ENCODE data around the gene NAA38.

The NAA38 gene

GRCh38 chr17:7852919-7853690 lies 4.3 kb downstream of the NAA38 start:
- no peak for DNase-seq (ENCODE audit: low read depth in 2 of 2)

GRCh38 chr17:7852262-7852670 lies 5.1 kb downstream of the NAA38 start:
- DNase-seq (ENCODE audit: low read depth in 2 of 2): no peak

GRCh38 chr17:7851438-7852261 lies 5.7 kb downstream of the NAA38 start:
- DNase-seq (ENCODE audit: low read depth in 2 of 2): peak; percentile 79 to 88

GRCh38 chr17:7850701-7851437 lies 6.5 kb downstream of the NAA38 start:
- no peak for DNase-seq (ENCODE audit: low read depth in 2 of 2)

GRCh38 chr17:7849751-7850504 lies 7.4 kb downstream of the NAA38 start:
- no peak for DNase-seq (ENCODE audit: low read depth in 2 of 2)

GRCh38 chr17:7849130-7849750 lies 8.1 kb downstream of the NAA38 start:
- DNase-seq (ENCODE audit: low read depth in 2 of 2): no peak

- no peak for DNase-seq (ENCODE audit: low read depth in 2 of 2)
These were observed 8.6 kb downstream of the NAA38 start for GRCh38 chr17:7848739-7849129.

- no peak for DNase-seq (ENCODE audit: low read depth in 2 of 2)
These were observed 9.2 kb downstream of the NAA38 start for GRCh38 chr17:7848131-7848579.

GRCh38 chr17:7846765-7847661 lies 10.3 kb downstream of the NAA38 start:
- no peak for DNase-seq (ENCODE audit: low read depth in 2 of 2)

- no peak for DNase-seq (ENCODE audit: low read depth in 2 of 2)
These were observed 11.2 kb downstream of the NAA38 start for GRCh38 chr17:7846063-7846735.

GRCh38 chr17:7845359-7846062 lies 11.8 kb downstream of the NAA38 start:
- no peak for DNase-seq (ENCODE audit: low read depth in 2 of 2)

GRCh38 chr17:7844292-7845154 lies 12.8 kb downstream of the NAA38 start:
- peak; percentile 79 to 81 for DNase-seq (ENCODE audit: low read depth in 2 of 2)

- DNase-seq (ENCODE audit: low read depth in 2 of 2): peak; percentile 88 to 93
These were observed 13.6 kb downstream of the NAA38 start for GRCh38 chr17:7843536-7844291.

- DNase-seq (ENCODE audit: low read depth in 2 of 2): no peak
These were observed 14.2 kb downstream of the NAA38 start for GRCh38 chr17:7843257-7843535.

- peak; percentile 98 for DNase-seq (ENCODE audit: low read depth in 2 of 2)
These were observed 14.7 kb downstream of the NAA38 start for GRCh38 chr17:7842380-7843256.

- peak; percentile 86 to 87 for DNase-seq (ENCODE audit: low read depth in 2 of 2)
These were observed 15.4 kb downstream of the NAA38 start for GRCh38 chr17:7841915-7842379.
